H1 (cell line): ENCODE measurements around the gene TMEM222. TPM values are rescaled to one million over a fixed set of nuclear protein-coding genes. Genes with fewer than 3 reads are reported as not detected.

Experiments
- ASH2L ChIP-seq: fragments of 200-600, 300-600 bp; sonication (generic); IDR thresholded peaks from one replicate; pipeline ENCODE4 v1.7.1; 2017; ENCODE audit warnings: low read length
- BACH1 ChIP-seq: IDR thresholded peaks from 2 replicates; pipeline ENCODE4 v1.6.1; 2012; ENCODE audit warnings: low read length, improper control_type of control experiment
- CHD2 ChIP-seq: IDR thresholded peaks from 2 replicates; pipeline ENCODE4 v1.6.1; 2012; ENCODE audit warnings: low read length, improper control_type of control experiment
- EZH2 ChIP-seq: fragments of 200-600 bp; sonication (generic); IDR thresholded peaks from 2 replicates; pipeline ENCODE4 v1.7.1; 2012; ENCODE audit warnings: low read depth, mild to moderate bottlenecking, moderate library complexity, low read length, inconsistent platforms; ENCODE audit not compliant: severe bottlenecking
- JUND ChIP-seq: IDR thresholded peaks from 2 replicates; pipeline ENCODE4 v1.6.1; 2011; ENCODE audit warnings: mild to moderate bottlenecking, improper control_type of control experiment, low read length
- NRF1 ChIP-seq: IDR thresholded peaks from 2 replicates; pipeline ENCODE4 v1.6.1; 2011; ENCODE audit warnings: mild to moderate bottlenecking, low read depth, low read length, improper control_type of control experiment
- PHF8 ChIP-seq: fragments of 200-600 bp; sonication (generic); conservative IDR thresholded peaks from 2 replicates; pipeline ENCODE4 v1.7.1; 2012; ENCODE audit warnings: low read depth, mild to moderate bottlenecking, inconsistent platforms, low read length, moderate library complexity
- SAP30 ChIP-seq: fragments of 300-600 bp; sonication (generic); IDR thresholded peaks from 2 replicates; pipeline ENCODE4 v1.7.1; 2012; ENCODE audit warnings: low read length, moderate library complexity, mild to moderate bottlenecking, inconsistent platforms; ENCODE audit not compliant: insufficient read depth, insufficient replicate concordance
- SIRT6 ChIP-seq: IDR thresholded peaks from one replicate; pipeline ENCODE4 v1.7.1; 2012; ENCODE audit warnings: low read length, inconsistent platforms
- TAF7 ChIP-seq: optimal IDR thresholded peaks from 2 replicates; pipeline ENCODE3; 2011; ENCODE audit warnings: low read depth, mild to moderate bottlenecking, inconsistent platforms, low read length, moderate library complexity, borderline replicate concordance
- polyA plus RNA-seq, 7 experiments: library from polyadenylated mRNA; depleted of rRNA in 3 of 7; stranded (reverse) in 5 of 7; unstranded in 2 of 7; fragments of >200 nt in 5 of 7; fragments of 200-250 nt in 2 of 7; gene quantifications; 1 replicate in 5 of 7; 2 replicates in 1 of 7; 4 replicates in 1 of 7; pipeline versions ENCODE4 v1.2.1 to v1.2.3, GENCODE V29; 2011 to 2013; ENCODE audit warnings: missing spikeins in 2 of 7, mixed read lengths in 2 of 7
- total RNA-seq: library from RNA; stranded (reverse); fragmentation: NEBNext Ultra II Directional; extraction: Animal tissue kit (Norgen Biotek cat#: 25700); gene quantifications from 2 replicates; pipeline ENCODE4 v1.2.1, GENCODE V29; 2021
- TF ChIP-seq, protein P1 (sequence below): fragments of 300-600 bp; sonication (generic); IDR thresholded peaks from 2 replicates; pipeline ENCODE4 v1.7.1; 2012; ENCODE audit warnings: low read length, moderate library complexity, mild to moderate bottlenecking, inconsistent platforms; ENCODE audit not compliant: insufficient replicate concordance

The TMEM222 gene
- total and polyA plus RNA-seq, 2 of the 8 experiments (the other 6 are each of a cell fraction or from before 2014, with no cell fraction given): 27.0 to 51.8 TPM

DNA sequence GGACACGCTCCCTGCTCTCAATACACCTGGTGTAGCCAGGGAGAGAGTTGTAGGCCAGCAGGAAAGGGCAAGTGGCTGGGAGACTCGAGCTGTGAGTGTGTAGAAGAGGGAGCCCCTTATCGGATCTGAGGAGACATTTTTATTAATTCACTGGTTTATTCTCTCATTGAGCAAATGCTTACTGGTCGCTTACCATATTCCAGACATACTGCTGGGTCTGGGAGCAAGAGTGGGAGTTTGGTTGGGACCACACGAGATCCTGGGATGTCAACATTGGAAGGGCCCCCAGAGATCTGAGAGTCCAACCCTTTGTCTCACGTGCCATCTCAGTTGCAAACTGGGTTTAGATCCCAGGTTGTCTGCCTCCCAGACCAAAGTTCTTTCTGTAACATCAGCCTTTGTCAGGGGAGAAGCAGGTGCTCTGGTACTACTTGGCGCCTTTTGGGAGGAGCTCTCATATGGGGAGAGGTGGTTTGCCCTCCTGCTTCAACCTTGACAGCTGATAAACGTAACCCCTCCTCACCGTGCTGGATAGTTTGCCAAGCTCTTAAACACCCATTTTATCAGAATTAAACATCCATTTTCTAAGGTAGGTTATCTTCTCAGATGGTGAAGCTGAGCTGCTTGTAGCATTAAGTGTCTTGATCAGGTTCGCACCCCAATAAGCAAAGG lies 742 bp downstream of the TMEM222 start (continued):
- TF ChIP-seq, protein P1, sequence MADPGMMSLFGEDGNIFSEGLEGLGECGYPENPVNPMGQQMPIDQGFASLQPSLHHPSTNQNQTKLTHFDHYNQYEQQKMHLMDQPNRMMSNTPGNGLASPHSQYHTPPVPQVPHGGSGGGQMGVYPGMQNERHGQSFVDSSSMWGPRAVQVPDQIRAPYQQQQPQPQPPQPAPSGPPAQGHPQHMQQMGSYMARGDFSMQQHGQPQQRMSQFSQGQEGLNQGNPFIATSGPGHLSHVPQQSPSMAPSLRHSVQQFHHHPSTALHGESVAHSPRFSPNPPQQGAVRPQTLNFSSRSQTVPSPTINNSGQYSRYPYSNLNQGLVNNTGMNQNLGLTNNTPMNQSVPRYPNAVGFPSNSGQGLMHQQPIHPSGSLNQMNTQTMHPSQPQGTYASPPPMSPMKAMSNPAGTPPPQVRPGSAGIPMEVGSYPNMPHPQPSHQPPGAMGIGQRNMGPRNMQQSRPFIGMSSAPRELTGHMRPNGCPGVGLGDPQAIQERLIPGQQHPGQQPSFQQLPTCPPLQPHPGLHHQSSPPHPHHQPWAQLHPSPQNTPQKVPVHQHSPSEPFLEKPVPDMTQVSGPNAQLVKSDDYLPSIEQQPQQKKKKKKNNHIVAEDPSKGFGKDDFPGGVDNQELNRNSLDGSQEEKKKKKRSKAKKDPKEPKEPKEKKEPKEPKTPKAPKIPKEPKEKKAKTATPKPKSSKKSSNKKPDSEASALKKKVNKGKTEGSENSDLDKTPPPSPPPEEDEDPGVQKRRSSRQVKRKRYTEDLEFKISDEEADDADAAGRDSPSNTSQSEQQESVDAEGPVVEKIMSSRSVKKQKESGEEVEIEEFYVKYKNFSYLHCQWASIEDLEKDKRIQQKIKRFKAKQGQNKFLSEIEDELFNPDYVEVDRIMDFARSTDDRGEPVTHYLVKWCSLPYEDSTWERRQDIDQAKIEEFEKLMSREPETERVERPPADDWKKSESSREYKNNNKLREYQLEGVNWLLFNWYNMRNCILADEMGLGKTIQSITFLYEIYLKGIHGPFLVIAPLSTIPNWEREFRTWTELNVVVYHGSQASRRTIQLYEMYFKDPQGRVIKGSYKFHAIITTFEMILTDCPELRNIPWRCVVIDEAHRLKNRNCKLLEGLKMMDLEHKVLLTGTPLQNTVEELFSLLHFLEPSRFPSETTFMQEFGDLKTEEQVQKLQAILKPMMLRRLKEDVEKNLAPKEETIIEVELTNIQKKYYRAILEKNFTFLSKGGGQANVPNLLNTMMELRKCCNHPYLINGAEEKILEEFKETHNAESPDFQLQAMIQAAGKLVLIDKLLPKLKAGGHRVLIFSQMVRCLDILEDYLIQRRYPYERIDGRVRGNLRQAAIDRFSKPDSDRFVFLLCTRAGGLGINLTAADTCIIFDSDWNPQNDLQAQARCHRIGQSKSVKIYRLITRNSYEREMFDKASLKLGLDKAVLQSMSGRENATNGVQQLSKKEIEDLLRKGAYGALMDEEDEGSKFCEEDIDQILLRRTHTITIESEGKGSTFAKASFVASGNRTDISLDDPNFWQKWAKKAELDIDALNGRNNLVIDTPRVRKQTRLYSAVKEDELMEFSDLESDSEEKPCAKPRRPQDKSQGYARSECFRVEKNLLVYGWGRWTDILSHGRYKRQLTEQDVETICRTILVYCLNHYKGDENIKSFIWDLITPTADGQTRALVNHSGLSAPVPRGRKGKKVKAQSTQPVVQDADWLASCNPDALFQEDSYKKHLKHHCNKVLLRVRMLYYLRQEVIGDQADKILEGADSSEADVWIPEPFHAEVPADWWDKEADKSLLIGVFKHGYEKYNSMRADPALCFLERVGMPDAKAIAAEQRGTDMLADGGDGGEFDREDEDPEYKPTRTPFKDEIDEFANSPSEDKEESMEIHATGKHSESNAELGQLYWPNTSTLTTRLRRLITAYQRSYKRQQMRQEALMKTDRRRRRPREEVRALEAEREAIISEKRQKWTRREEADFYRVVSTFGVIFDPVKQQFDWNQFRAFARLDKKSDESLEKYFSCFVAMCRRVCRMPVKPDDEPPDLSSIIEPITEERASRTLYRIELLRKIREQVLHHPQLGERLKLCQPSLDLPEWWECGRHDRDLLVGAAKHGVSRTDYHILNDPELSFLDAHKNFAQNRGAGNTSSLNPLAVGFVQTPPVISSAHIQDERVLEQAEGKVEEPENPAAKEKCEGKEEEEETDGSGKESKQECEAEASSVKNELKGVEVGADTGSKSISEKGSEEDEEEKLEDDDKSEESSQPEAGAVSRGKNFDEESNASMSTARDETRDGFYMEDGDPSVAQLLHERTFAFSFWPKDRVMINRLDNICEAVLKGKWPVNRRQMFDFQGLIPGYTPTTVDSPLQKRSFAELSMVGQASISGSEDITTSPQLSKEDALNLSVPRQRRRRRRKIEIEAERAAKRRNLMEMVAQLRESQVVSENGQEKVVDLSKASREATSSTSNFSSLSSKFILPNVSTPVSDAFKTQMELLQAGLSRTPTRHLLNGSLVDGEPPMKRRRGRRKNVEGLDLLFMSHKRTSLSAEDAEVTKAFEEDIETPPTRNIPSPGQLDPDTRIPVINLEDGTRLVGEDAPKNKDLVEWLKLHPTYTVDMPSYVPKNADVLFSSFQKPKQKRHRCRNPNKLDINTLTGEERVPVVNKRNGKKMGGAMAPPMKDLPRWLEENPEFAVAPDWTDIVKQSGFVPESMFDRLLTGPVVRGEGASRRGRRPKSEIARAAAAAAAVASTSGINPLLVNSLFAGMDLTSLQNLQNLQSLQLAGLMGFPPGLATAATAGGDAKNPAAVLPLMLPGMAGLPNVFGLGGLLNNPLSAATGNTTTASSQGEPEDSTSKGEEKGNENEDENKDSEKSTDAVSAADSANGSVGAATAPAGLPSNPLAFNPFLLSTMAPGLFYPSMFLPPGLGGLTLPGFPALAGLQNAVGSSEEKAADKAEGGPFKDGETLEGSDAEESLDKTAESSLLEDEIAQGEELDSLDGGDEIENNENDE: no peak
- TF ChIP-seq SAP30 (peak; percentile 73), PHF8 (0 out of 2 replicates have a peak, but pooled peaks have one; percentile 58), ASH2L (no peak), SIRT6 (no peak), TAF7 (no peak), JUND (no peak), EZH2 (no peak), NRF1 (no peak), BACH1 (no peak), CHD2 (no peak)
